Upper lobe of right lung (tissue), 1 donor: Measurements from ENCODE around the gene FGD1. TPM values are rescaled to one million over a fixed set of nuclear protein-coding genes. Genes with fewer than 3 reads are reported as not detected.

Source experiments
- ATAC-seq: fragments of 200-7000 bp; cut with Tn5 transposase; one replicate; pipeline ENCODE4 v1.9.1; 2020; ENCODE audit warnings: mild to moderate bottlenecking, moderate library complexity
- DNase-seq: peaks from one replicate; pipeline ENCODE4 v3.0.0-alpha.2; 2020
- H3K27ac ChIP-seq: fragments of 200-600 bp; one replicate; pipeline ENCODE4 v1.8.0; 2022
- H3K27me3 ChIP-seq: fragments of 200-600 bp; one replicate; pipeline ENCODE4 v1.8.0; 2022; ENCODE audit warnings: mild to moderate bottlenecking
- H3K36me3 ChIP-seq: fragments of 200-600 bp; one replicate; pipeline ENCODE4 v1.8.0; 2022
- H3K4me1 ChIP-seq: fragments of 200-600 bp; one replicate; pipeline ENCODE4 v1.8.0; 2022
- H3K4me3 ChIP-seq: fragments of 200-600 bp; one replicate; pipeline ENCODE4 v1.8.0; 2022; ENCODE audit warnings: mild to moderate bottlenecking
- H3K9me3 ChIP-seq: fragments of 200-600 bp; one replicate; pipeline ENCODE4 v1.8.0; 2022
- intact Hi-C: fragments of 100-400 bp; cut with DNase I; formaldehyde crosslinking; loops from one replicate; pipeline ENCODE4 v1.11.0; 2022
- total RNA-seq: library from RNA; stranded (reverse); fragmentation: NEBNext Ultra II Directional; extraction: Animal tissue kit (Norgen Biotek cat#: 25700); gene quantifications from one replicate; pipeline ENCODE4 v1.2.1, GENCODE V29; 2021
- TF ChIP-seq, protein P1 (sequence below): fragments of 200-600 bp; IDR thresholded peaks from one replicate; pipeline ENCODE4 v1.8.0; 2022; ENCODE audit warnings: antibody characterized with exemption
- donor health status: DM: no; HTN: yes; CAD: no; lungs with severe emphysema.

FGD1 gene
- total RNA-seq, 1 donor from 2014 or later: 3.7 TPM

DNA sequence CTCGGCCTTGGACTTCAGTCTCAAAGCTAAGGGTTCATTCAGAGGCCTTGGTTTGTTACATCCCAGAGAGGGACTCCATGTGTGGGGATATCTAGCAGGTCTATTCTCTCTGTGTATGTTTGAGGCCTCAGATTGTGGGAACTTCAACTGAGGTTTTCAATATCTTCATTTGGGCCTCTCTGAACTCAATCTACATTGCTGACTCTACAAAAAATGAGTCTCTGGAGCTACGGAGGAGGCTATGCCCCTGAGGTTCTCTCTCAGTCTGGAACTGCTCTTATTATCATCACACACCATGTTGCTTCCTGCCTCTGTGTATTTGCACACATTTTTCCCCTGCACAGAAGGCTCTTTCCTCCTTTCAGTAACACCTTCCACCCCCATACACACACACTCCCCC, 60.9 kb downstream of the FGD1 start:
- Histone ChIP-seq H3K36me3 (no peaks in the 10 kb centered on the region), H3K4me1 (no peaks in the 10 kb centered on the region), H3K9me3 (no peaks in the 10 kb centered on the region), H3K4me3 (no peak overlapping the region), H3K27me3 (no peaks in the 10 kb centered on the region), H3K27ac (no peak overlapping the region)
- DNase-seq: no peak
- TF ChIP-seq, protein P1, sequence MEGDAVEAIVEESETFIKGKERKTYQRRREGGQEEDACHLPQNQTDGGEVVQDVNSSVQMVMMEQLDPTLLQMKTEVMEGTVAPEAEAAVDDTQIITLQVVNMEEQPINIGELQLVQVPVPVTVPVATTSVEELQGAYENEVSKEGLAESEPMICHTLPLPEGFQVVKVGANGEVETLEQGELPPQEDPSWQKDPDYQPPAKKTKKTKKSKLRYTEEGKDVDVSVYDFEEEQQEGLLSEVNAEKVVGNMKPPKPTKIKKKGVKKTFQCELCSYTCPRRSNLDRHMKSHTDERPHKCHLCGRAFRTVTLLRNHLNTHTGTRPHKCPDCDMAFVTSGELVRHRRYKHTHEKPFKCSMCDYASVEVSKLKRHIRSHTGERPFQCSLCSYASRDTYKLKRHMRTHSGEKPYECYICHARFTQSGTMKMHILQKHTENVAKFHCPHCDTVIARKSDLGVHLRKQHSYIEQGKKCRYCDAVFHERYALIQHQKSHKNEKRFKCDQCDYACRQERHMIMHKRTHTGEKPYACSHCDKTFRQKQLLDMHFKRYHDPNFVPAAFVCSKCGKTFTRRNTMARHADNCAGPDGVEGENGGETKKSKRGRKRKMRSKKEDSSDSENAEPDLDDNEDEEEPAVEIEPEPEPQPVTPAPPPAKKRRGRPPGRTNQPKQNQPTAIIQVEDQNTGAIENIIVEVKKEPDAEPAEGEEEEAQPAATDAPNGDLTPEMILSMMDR: no peak
- no peak for ATAC-seq
- intact Hi-C loops: no loop called here

GRCh38 chrX:54430519-54430918, 65.5 kb downstream of the FGD1 start:
- Histone ChIP-seq H3K4me1 (no peaks in the 10 kb centered on the region), H3K27me3 (no peaks in the 10 kb centered on the region), H3K27ac (no peak overlapping the region), H3K36me3 (no peaks in the 10 kb centered on the region), H3K9me3 (no peaks in the 10 kb centered on the region), H3K4me3 (no peak overlapping the region)
- intact Hi-C loops: no loop called here
- ATAC-seq (no peak), DNase-seq (no peak)
- TF ChIP-seq, protein P1: no peak

DNA sequence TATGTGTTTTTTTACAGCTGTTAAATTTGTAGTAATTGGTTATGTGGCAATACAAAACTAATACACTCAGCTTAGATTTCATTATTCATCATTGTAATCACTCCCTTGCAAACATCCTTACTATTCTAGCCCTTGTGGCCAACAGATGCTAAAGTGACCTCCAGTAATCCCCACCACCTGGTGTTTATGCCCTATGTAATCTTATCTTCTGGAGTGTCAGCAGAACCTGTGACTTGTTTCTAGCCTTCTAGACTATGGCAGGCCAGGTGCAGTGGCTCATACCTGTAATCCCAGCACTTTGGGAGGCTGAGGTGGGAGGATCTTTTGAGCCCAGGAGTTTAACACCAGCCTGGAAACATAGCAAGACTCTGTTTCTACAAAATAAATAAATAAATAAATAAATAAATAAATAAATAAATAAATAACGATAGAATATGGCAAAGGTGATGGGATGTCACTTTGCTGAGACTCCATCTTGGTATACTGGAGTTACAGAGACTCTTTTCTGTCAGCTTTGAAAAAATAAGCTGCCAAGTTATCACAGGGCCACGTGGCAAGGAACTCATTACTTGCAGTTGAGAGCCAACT, 68.1 kb downstream of the FGD1 start:
- no peaks in the 10 kb centered on the region for H3K27me3 ChIP-seq
- no peak overlapping the region for H3K27ac ChIP-seq
- H3K4me1 ChIP-seq: no peaks in the 10 kb centered on the region
- ATAC-seq (no peak), DNase-seq (no peak)
- intact Hi-C loops: no loop called here
- TF ChIP-seq, protein P1: no peak
- H3K4me3 ChIP-seq: no peak overlapping the region
- no peaks in the 10 kb centered on the region for H3K9me3 ChIP-seq
- no peaks in the 10 kb centered on the region for H3K36me3 ChIP-seq

DNA sequence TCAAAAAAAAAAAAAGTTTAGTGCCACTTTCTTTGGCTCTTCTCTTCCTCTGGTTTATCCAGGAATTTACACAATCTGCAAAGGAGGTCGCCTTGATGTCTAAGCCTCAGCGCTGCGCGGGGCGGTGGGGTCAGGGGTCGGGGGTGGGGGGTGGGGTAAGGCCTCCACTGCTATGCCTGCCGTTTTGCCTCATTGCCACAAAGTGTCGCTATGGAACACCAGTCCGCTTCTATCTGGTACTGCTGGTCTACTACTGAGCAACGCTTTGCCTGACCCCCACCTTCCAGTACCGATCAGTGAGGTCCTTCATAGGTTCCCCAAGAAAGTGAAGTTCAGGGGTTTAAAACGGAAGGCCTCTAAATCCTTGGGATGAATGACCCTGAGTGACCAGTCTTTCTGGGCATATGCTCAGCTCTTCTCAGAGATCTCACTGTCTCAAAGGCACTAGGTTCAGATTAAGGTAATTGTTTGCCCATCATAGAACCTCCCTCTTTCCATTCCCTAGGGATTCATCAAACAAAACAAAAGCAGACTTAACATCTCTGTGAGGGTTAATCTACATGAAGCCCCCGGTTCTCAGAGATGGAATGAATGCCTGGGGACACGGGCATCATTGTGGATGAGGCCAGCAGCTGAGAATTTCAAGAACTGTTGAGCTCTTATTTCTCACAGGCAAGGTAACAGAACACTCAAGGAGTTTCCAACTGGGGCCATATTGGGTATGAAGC, 72.7 kb downstream of the FGD1 start:
- ATAC-seq: no peak
- Histone ChIP-seq H3K9me3 (no peaks in the 10 kb centered on the region), H3K4me1 (no peaks in the 10 kb centered on the region), H3K27me3 (no peaks in the 10 kb centered on the region), H3K27ac (no peak overlapping the region), H3K4me3 (no peak overlapping the region), H3K36me3 (no peaks in the 10 kb centered on the region)
- intact Hi-C loops: no loop called here
- DNase-seq: no peak
- TF ChIP-seq, protein P1: no peak

DNA sequence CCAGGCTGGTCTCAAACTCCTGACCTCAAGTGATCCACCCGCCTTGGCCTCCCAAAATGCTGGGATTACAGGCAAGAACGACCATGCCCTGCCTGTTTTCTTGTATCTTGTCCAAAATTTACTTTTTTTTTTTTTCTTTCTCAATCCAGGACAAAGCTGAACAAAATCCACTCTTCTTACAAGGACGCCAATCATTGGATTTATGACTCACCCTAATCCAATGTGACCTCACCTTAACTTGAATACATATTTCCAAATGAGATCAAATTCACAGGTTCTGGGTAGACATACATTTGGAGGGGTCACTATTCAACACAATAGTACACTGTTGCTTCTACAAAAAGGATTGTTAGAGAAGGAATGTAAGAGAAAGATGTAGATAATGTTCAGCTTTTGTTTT, 73.9 kb downstream of the FGD1 start:
- Histone ChIP-seq H3K36me3 (no peaks in the 10 kb centered on the region), H3K4me3 (no peak overlapping the region), H3K9me3 (no peaks in the 10 kb centered on the region), H3K27ac (no peak overlapping the region), H3K4me1 (no peaks in the 10 kb centered on the region), H3K27me3 (no peaks in the 10 kb centered on the region)
- intact Hi-C loops: no loop called here
- DNase-seq: no peak
- ATAC-seq: no peak
- TF ChIP-seq, protein P1: no peak
